B cell (primary cell): ENCODE measurements around the gene CNMD. TPM values are rescaled to one million over a fixed set of nuclear protein-coding genes. Genes with fewer than 3 reads are reported as not detected.

ENCODE experiments used
- ATAC-seq: fragments of 200-7000 bp; cut with Tn5 transposase; one replicate; pipeline ENCODE4 v1.10.0; 2021; ENCODE audit warnings: low read depth, mild to moderate bottlenecking, moderate number of reproducible peaks, moderate library complexity
- CTCF ChIA-PET: fragments of 350-600 bp; sonication (Branson Sonifier 250); formaldehyde crosslinking; loops from one replicate; lab custom pipeline; 2021; ENCODE audit warnings: antibody characterized with exemption, inconsistent platforms; lab: Charles Lee
- POLR2A ChIA-PET: fragments of 350-600 bp; sonication (Branson Sonifier 250); formaldehyde crosslinking; loops from one replicate; lab custom pipeline; 2021; ENCODE audit warnings: antibody characterized with exemption; lab: Charles Lee
- DNase-seq: peaks from one replicate; pipeline ENCODE4 v3.0.0; 2013
- H2AFZ ChIP-seq: 2 replicates; pipeline ENCODE4 v1.6.1; 2012; ENCODE audit warnings: mild to moderate bottlenecking, low read depth, low read length; ENCODE audit not compliant: insufficient read depth, poor library complexity, severe bottlenecking
- H3K27ac ChIP-seq, 2 donors: 1 replicate in 1 of 2; 2 replicates in 1 of 2; pipeline ENCODE4 v1.5.1; 2012 to 2013; ENCODE audit warnings: low read length in 2 of 2, mild to moderate bottlenecking in 2 of 2, moderate library complexity in 1 of 2
- H3K27me3 ChIP-seq, 4 experiments: fragments of 200-600 bp in 1 of 4; sonication (generic) in 1 of 4; replicated peaks in 1 of 4; 1 replicate in 2 of 4; 2 replicates in 2 of 4; pipeline versions ENCODE4 v1.6.1 to v1.7.0; 2013 to 2016; ENCODE audit warnings: low read length in 3 of 4, mild to moderate bottlenecking in 2 of 4, mixed read lengths in 1 of 4, moderate library complexity in 1 of 4; ENCODE audit not compliant: insufficient read depth in 4 of 4, control insufficient read depth in 3 of 4; ENCODE audit errors: control extremely low read depth in 1 of 4
- H3K36me3 ChIP-seq, 2 experiments: replicated peaks in 1 of 2; 1 replicate in 1 of 2; 2 replicates in 1 of 2; pipeline versions ENCODE4 v1.6.1 to v1.7.1; 2013; ENCODE audit warnings: low read length in 1 of 2; ENCODE audit not compliant: insufficient read depth in 2 of 2, control insufficient read depth in 1 of 2; ENCODE audit errors: control extremely low read depth in 1 of 2, extremely low read depth in 1 of 2
- H3K4me1 ChIP-seq, 2 donors: fragments of 200-600 bp in 1 of 2; sonication (generic) in 1 of 2; 1 replicate in 1 of 2; 2 replicates in 1 of 2; pipeline versions ENCODE4 v1.5.1 to v1.6.1; 2013 to 2017; ENCODE audit warnings: low read length in 2 of 2; ENCODE audit not compliant: control insufficient read depth in 2 of 2, insufficient read depth in 2 of 2
- H3K4me2 ChIP-seq: replicated peaks from 2 replicates; pipeline ENCODE3; 2012; ENCODE audit warnings: mild to moderate bottlenecking, low read depth, low read length; ENCODE audit not compliant: poor library complexity, severe bottlenecking
- H3K4me3 ChIP-seq, 5 experiments: fragments of 200-600 bp in 1 of 5; sonication (generic) in 1 of 5; 1 replicate in 3 of 5; 2 replicates in 2 of 5; pipeline versions ENCODE4 v1.5.1 to v1.7.0; 2011 to 2016; ENCODE audit warnings: low read length in 4 of 5, mild to moderate bottlenecking in 4 of 5, low read depth in 2 of 5, control low read depth in 1 of 5, moderate library complexity in 1 of 5; ENCODE audit not compliant: insufficient read depth in 1 of 5; ENCODE audit errors: control extremely low read depth in 1 of 5, extremely low read depth in 1 of 5
- H3K79me2 ChIP-seq: fragments of 200-600 bp; sonication (generic); one replicate; pipeline ENCODE4 v1.6.0; 2016; ENCODE audit warnings: low read length; ENCODE audit not compliant: control insufficient read depth, insufficient read depth
- H3K9ac ChIP-seq: fragments of 200-600 bp; sonication (generic); 2 replicates; pipeline ENCODE4 v1.6.1; 2017; ENCODE audit warnings: mild to moderate bottlenecking, low read length, moderate library complexity
- H3K9me3 ChIP-seq, 3 donors: one replicate each; pipeline versions ENCODE4 v1.6.1 to v1.7.1; 2013; ENCODE audit warnings: low read length in 2 of 3; ENCODE audit not compliant: control insufficient read depth in 2 of 3, insufficient read depth in 1 of 3; ENCODE audit errors: control extremely low read depth in 1 of 3
- H4K20me1 ChIP-seq: 2 replicates; pipeline ENCODE4 v1.6.0; 2012; ENCODE audit warnings: mild to moderate bottlenecking, low read length; ENCODE audit not compliant: insufficient read depth, control insufficient read depth, poor library complexity, severe bottlenecking
- H3K27ac Mint-ChIP-seq: one replicate; pipeline ENCODE4 v1.8.0; 2021; ENCODE audit warnings: mixed read lengths
- H3K27me3 Mint-ChIP-seq: one replicate; pipeline ENCODE4 v1.8.0; 2021; ENCODE audit warnings: mixed read lengths
- H3K4me1 Mint-ChIP-seq: one replicate; pipeline ENCODE4 v1.8.0; 2021; ENCODE audit warnings: mixed read lengths
- H3K4me3 Mint-ChIP-seq: one replicate; pipeline ENCODE4 v1.8.0; 2021; ENCODE audit warnings: mixed read lengths
- H3K9me3 Mint-ChIP-seq: one replicate; pipeline ENCODE4 v1.8.0; 2022; ENCODE audit warnings: mixed read lengths; ENCODE audit not compliant: insufficient read depth
- EZH2 ChIP-seq: IDR thresholded peaks from 2 replicates; pipeline ENCODE4 v1.6.1; 2012; ENCODE audit warnings: borderline replicate concordance, low read depth, mild to moderate bottlenecking, moderate library complexity, low read length; ENCODE audit not compliant: insufficient read depth, poor library complexity, severe bottlenecking
- WGBS: methylation state at CpG from one replicate; pipeline ENCODE4 v1.1.5; 2013; ENCODE audit warnings: missing lambda C conversion rate; ENCODE audit not compliant: insufficient coverage; 5-methylcytosine and 5-hydroxymethylcytosine counted together
- intact Hi-C: fragments of 100-400 bp; cut with micrococcal nuclease; formaldehyde crosslinking; loops from one replicate; pipeline ENCODE4 v1.10.0; 2022
- polyA plus RNA-seq: library from polyadenylated mRNA; depleted of rRNA; stranded (reverse); fragments of >200 nt; gene quantifications from 2 replicates; pipeline ENCODE4 v1.2.3, GENCODE V29; 2012
- total RNA-seq, 2 donors: library from RNA; stranded (reverse); fragments of 120-200 nt in 1 of 2; gene quantifications; 1 replicate in 1 of 2; 2 replicates in 1 of 2; pipeline versions ENCODE4 v1.2.3 to v1.2.4, GENCODE V29; 2013 to 2022
- TF ChIP-seq, protein P1 (sequence below): fragments of 200-600 bp; IDR thresholded peaks from one replicate; pipeline ENCODE4 v1.8.0; 2022; ENCODE audit warnings: antibody characterized with exemption, mild to moderate bottlenecking

CNMD gene
- total and polyA plus RNA-seq, 2 donors (not counting 1 experiment from before 2014, with no cell fraction given) = not detected

DNA sequence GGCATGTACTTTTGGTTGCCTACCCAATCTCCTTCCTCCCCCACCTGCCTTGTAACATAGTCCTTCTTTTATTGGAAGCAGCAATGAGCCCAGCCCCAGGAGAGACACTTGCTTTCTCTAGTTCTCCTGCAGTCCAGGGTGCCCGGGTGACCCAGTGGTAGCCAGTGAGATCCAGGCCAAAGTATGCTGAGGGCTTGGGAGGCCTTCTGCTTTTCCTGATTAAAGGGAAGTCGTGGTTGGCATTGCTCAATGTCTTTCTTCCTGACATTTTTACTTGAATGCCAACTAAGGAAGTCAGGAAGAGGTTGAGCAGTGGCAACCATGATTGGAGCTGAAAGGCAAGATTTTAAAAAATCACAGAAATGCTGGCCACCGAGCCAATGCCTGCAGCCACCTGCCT lies 25.7 kb downstream of the CNMD start:
- ChIA-PET CTCF (no interaction called here), POLR2A (no interaction called here)
- Histone ChIP-seq H3K4me3 (no peak overlapping the region), H4K20me1 (no peaks in the 10 kb centered on the region), H3K4me2 (no peak overlapping the region), H3K27me3 (no peaks in the 10 kb centered on the region), H3K9me3 (no peaks in the 10 kb centered on the region), H3K27ac (no peak overlapping the region), H3K36me3 (no peaks in the 10 kb centered on the region), H2AFZ (no peak overlapping the region), H3K4me1 (no peaks in the 10 kb centered on the region), H3K79me2 (no peaks in the 10 kb centered on the region), H3K9ac (no peak overlapping the region)
- no peak overlapping the region for H3K4me3 Mint-ChIP-seq
- H3K27ac Mint-ChIP-seq = no peak overlapping the region
- peaks cover 19% of the 10 kb centered on the region for H3K27me3 Mint-ChIP-seq
- H3K4me1 Mint-ChIP-seq = no peaks in the 10 kb centered on the region
- WGBS = 0% methylated on average over 1 of the region's 3 CpGs
- H3K9me3 Mint-ChIP-seq = peaks cover 4% of the 10 kb centered on the region
- no peak for DNase-seq
- no peak for TF ChIP-seq EZH2
- TF ChIP-seq, protein P1, sequence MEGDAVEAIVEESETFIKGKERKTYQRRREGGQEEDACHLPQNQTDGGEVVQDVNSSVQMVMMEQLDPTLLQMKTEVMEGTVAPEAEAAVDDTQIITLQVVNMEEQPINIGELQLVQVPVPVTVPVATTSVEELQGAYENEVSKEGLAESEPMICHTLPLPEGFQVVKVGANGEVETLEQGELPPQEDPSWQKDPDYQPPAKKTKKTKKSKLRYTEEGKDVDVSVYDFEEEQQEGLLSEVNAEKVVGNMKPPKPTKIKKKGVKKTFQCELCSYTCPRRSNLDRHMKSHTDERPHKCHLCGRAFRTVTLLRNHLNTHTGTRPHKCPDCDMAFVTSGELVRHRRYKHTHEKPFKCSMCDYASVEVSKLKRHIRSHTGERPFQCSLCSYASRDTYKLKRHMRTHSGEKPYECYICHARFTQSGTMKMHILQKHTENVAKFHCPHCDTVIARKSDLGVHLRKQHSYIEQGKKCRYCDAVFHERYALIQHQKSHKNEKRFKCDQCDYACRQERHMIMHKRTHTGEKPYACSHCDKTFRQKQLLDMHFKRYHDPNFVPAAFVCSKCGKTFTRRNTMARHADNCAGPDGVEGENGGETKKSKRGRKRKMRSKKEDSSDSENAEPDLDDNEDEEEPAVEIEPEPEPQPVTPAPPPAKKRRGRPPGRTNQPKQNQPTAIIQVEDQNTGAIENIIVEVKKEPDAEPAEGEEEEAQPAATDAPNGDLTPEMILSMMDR = no peak
- no peak for ATAC-seq
- intact Hi-C loops = no loop called here

- no CpG with 5 or more reads among the region's 3 CpGs for WGBS
- Histone ChIP-seq H3K9me3 (no peaks in the 10 kb centered on the region), H3K27me3 (no peaks in the 10 kb centered on the region), H3K27ac (no peak overlapping the region), H4K20me1 (no peaks in the 10 kb centered on the region), H3K4me2 (no peak overlapping the region), H2AFZ (no peak overlapping the region), H3K4me3 (no peak overlapping the region), H3K9ac (no peak overlapping the region), H3K4me1 (no peaks in the 10 kb centered on the region), H3K36me3 (no peaks in the 10 kb centered on the region), H3K79me2 (no peaks in the 10 kb centered on the region)
- no peak for TF ChIP-seq EZH2
- TF ChIP-seq, protein P1 = no peak
- Mint-ChIP-seq H3K27me3 (peaks cover 8% of the 10 kb centered on the region), H3K4me1 (no peaks in the 10 kb centered on the region), H3K4me3 (no peak overlapping the region), H3K9me3 (peaks cover 4% of the 10 kb centered on the region), H3K27ac (no peak overlapping the region)
- POLR2A ChIA-PET = no interaction called here
- ATAC-seq (no peak), DNase-seq (no peak)
- intact Hi-C loops = no loop called here
- CTCF ChIA-PET = no interaction called here
Measured at GRCh38 chr13:52712385-52712784, 27.2 kb downstream of the CNMD start.
